Neuronal stem cell (in vitro differentiated cells): ENCODE data around the gene CDKN3.
A peak's percentile ranks its signal among the peaks of the same experiment; 100 is the strongest.

Experiments used
- DNase-seq: peaks from one replicate; pipeline ENCODE4 v3.0.0-alpha.2; 2013; ENCODE audit warnings: low spot score
- H2AFZ ChIP-seq: one replicate; pipeline ENCODE4 v1.6.1; 2013; ENCODE audit warnings: mild to moderate bottlenecking, low read length, inconsistent platforms
- H2AK5ac ChIP-seq: 2 replicates; pipeline ENCODE4 v1.6.1; 2013; ENCODE audit warnings: low read depth, mild to moderate bottlenecking, inconsistent platforms, low read length, moderate library complexity, mixed read lengths
- H2BK120ac ChIP-seq: 2 replicates; pipeline ENCODE4 v1.6.1; 2013; ENCODE audit warnings: low read depth, mild to moderate bottlenecking, inconsistent platforms, low read length, moderate library complexity, mixed read lengths
- H2BK12ac ChIP-seq: one replicate; pipeline ENCODE4 v1.6.1; 2013; ENCODE audit warnings: low read length, inconsistent platforms
- H2BK15ac ChIP-seq: 2 replicates; pipeline ENCODE4 v1.6.1; 2013; ENCODE audit warnings: mild to moderate bottlenecking, low read length, inconsistent platforms, mixed read lengths
- H2BK5ac ChIP-seq: one replicate; pipeline ENCODE4 v1.6.1; 2013; ENCODE audit warnings: inconsistent platforms, mild to moderate bottlenecking, low read length, moderate library complexity
- H3K14ac ChIP-seq: one replicate; pipeline ENCODE4 v1.6.1; 2013; ENCODE audit warnings: low read length, inconsistent platforms
- H3K18ac ChIP-seq: 2 replicates; pipeline ENCODE4 v1.6.1; 2013; ENCODE audit warnings: low read length, inconsistent platforms
- H3K23ac ChIP-seq: 2 replicates; pipeline ENCODE4 v1.6.1; 2013; ENCODE audit warnings: low read depth, mild to moderate bottlenecking, mixed read lengths, low read length, inconsistent platforms; ENCODE audit not compliant: poor library complexity
- H3K27ac ChIP-seq: replicated peaks from 3 replicates; pipeline ENCODE4 v1.5.1; 2013; ENCODE audit warnings: low read length, inconsistent platforms
- H3K27me3 ChIP-seq, 3 experiments: 2 replicates each; pipeline ENCODE4 v1.6.1; 2013; ENCODE audit warnings: low read length in 3 of 3, mild to moderate bottlenecking in 2 of 3, inconsistent platforms in 1 of 3, low read depth in 1 of 3, mixed read lengths in 1 of 3, moderate library complexity in 1 of 3; ENCODE audit not compliant: control insufficient read depth in 3 of 3, insufficient read depth in 3 of 3
- H3K36me3 ChIP-seq, 2 donors: replicated peaks in 1 of 2; 2 replicates each; pipeline ENCODE4 v1.6.1; 2013; ENCODE audit warnings: low read length in 2 of 2; ENCODE audit not compliant: control insufficient read depth in 2 of 2, insufficient read depth in 2 of 2
- H3K4ac ChIP-seq: 2 replicates; pipeline ENCODE4 v1.6.1; 2013; ENCODE audit warnings: inconsistent platforms, mild to moderate bottlenecking, low read length, moderate library complexity
- H3K4me1 ChIP-seq, 2 donors: 1 replicate in 1 of 2; 2 replicates in 1 of 2; pipeline ENCODE4 v1.6.1; 2013; ENCODE audit warnings: low read length in 2 of 2, low read depth in 1 of 2; ENCODE audit not compliant: control insufficient read depth in 2 of 2, insufficient read depth in 1 of 2
- H3K4me2 ChIP-seq: one replicate; pipeline ENCODE4 v1.6.1; 2013; ENCODE audit warnings: mild to moderate bottlenecking, low read length, inconsistent platforms; ENCODE audit not compliant: insufficient read depth, poor library complexity, severe bottlenecking
- H3K4me3 ChIP-seq, 2 donors: 2 replicates each; pipeline ENCODE4 v1.5.1; 2013; ENCODE audit warnings: low read length in 2 of 2, mild to moderate bottlenecking in 2 of 2, inconsistent platforms in 1 of 2, moderate library complexity in 1 of 2
- H3K79me1 ChIP-seq: one replicate; pipeline ENCODE4 v1.6.1; 2013; ENCODE audit warnings: low read depth, mild to moderate bottlenecking, inconsistent platforms, low read length, moderate library complexity
- H3K9ac ChIP-seq: one replicate; pipeline ENCODE4 v1.6.1; 2013; ENCODE audit warnings: mild to moderate bottlenecking, low read depth, low read length, inconsistent platforms; ENCODE audit not compliant: poor library complexity
- H3K9me3 ChIP-seq, 2 donors: replicated peaks in 1 of 2; 2 replicates each; pipeline versions ENCODE3 to v1.6.1; 2013; ENCODE audit warnings: low read length in 2 of 2, mild to moderate bottlenecking in 2 of 2, inconsistent platforms in 1 of 2, low read depth in 1 of 2, mixed read lengths in 1 of 2, moderate library complexity in 1 of 2; ENCODE audit not compliant: control insufficient read depth in 2 of 2, insufficient read depth in 1 of 2
- H4K8ac ChIP-seq: one replicate; pipeline ENCODE4 v1.6.1; 2013; ENCODE audit warnings: low read depth, mild to moderate bottlenecking, inconsistent platforms, low read length, moderate library complexity
- H4K91ac ChIP-seq: one replicate; pipeline ENCODE4 v1.6.1; 2013; ENCODE audit warnings: low read length, low read depth, mild to moderate bottlenecking, inconsistent platforms; ENCODE audit not compliant: poor library complexity
- WGBS, 2 donors: extraction: QIAGEN DNeasy Blood & Tissue Kit; methylation state at CpG; one replicate each; pipeline ENCODE4 v1.1.7; 2013; ENCODE audit warnings: missing lambda C conversion rate in 2 of 2, mixed read lengths in 1 of 2; ENCODE audit not compliant: insufficient read length in 2 of 2, insufficient replicate concordance in 1 of 2; ENCODE audit errors: extremely low coverage in 2 of 2; 5-methylcytosine and 5-hydroxymethylcytosine counted together

Gene CDKN3

DNA sequence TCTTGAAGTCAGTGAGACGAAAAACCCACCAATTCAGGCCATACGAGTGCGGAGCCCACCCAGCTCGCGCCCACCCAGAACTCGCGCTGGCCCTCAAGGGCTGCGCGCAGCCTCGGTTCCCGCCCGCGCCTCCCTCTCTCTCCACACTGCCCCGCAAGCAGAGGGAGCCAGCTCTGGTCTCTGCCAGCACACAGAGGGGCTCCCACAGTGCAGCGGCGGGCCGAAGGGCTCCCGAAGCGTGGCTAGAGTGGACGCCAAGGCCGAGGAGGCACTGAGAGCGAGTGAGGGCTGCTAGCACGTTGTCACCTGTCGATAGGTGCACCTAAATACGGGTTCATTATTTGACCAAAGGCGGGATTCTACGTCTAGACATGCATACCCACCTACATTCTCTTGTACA is 2.2 kb upstream of the CDKN3 start:
- Histone ChIP-seq H2BK12ac (peak overlapping the region; percentile 41), H3K4ac (no peak overlapping the region), H2BK15ac (no peak overlapping the region), H3K4me2 (no peak overlapping the region), H4K8ac (no peak overlapping the region), H3K79me1 (peaks cover 5% of the 10 kb centered on the region), H3K18ac (peak overlapping the region; percentile 71), H3K9me3 (peaks cover 0 to 7% of the 10 kb centered on the region in 2 donors), H2BK120ac (no peak overlapping the region), H3K27ac (no peak overlapping the region), H2AK5ac (peak overlapping the region; percentile 63), H3K27me3 (no peaks in the 10 kb centered on the region), H3K4me3 (no peak overlapping the region), H2AFZ (no peak overlapping the region), H3K36me3 (peaks cover 3% of the 10 kb centered on the region in 2 donors), H2BK5ac (no peak overlapping the region), H4K91ac (no peak overlapping the region), H3K4me1 (peaks cover 3 to 10% of the 10 kb centered on the region in 2 donors), H3K9ac (no peak overlapping the region), H3K14ac (no peak overlapping the region), H3K23ac (peak overlapping the region; percentile 80)
- WGBS, 2 donors = no CpG with 5 or more reads among the region's 27 CpGs
- DNase-seq = no peak

DNA sequence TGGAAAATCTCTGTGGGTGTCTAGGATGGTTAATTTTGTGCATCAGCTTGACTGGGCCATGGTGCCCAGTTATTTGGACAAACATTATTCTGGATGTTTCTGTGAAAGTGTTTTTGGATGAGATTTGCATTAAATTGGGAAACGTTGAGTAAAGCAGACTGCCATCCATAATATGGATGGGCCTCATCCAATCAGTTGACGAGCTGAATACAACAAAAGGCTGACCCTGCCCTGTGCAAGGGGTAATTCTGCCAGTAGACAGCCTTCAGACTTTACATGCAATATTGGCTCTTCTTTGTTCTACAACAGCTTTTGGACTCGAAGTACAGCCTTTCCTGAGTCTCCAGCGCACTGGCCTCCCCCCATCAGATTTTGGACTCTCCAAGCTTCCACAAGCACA is 1.5 kb upstream of the CDKN3 start:
- Histone ChIP-seq H4K8ac (no peak overlapping the region), H2BK5ac (no peak overlapping the region), H3K27ac (no peak overlapping the region), H3K4me3 (no peak overlapping the region), H3K4ac (no peak overlapping the region), H2BK12ac (no peak overlapping the region), H3K4me2 (no peak overlapping the region), H3K79me1 (peaks cover 5% of the 10 kb centered on the region), H2AFZ (no peak overlapping the region), H3K36me3 (peaks cover 3 to 8% of the 10 kb centered on the region in 2 donors), H4K91ac (no peak overlapping the region), H2BK120ac (no peak overlapping the region), H3K9ac (no peak overlapping the region), H3K4me1 (peaks cover 3 to 10% of the 10 kb centered on the region in 2 donors), H2BK15ac (no peak overlapping the region), H3K23ac (no peak overlapping the region), H3K27me3 (no peaks in the 10 kb centered on the region), H3K9me3 (peaks cover 0 to 7% of the 10 kb centered on the region in 2 donors), H3K14ac (no peak overlapping the region), H3K18ac (no peak overlapping the region), H2AK5ac (no peak overlapping the region)
- WGBS, 2 donors = no CpG with 5 or more reads among the region's 4 CpGs
- no peak for DNase-seq

DNA sequence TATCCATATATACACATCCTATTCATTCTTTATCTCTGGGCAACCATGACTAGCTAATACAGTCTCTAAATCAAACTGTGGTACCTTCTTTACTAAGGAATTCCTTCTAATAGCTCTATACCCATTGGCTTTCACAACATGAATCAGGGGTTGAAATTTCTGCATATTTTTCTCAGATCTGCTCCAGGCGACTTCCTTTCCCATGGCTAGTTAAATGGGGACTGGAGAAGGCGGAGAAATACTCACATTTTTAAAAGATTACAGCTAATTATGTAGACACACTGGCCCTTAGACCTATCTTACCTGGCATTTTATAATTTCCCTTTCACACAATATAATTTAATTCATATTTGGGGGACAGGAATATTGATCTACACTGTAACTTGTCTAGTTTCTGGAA is 1.1 kb upstream of the CDKN3 start:
- H3K4me2 ChIP-seq = no peak overlapping the region
- no peak for DNase-seq
- H3K9ac ChIP-seq = no peak overlapping the region
- no peak overlapping the region for H3K27ac ChIP-seq
- no peak overlapping the region for H2BK5ac ChIP-seq
- H3K23ac ChIP-seq = no peak overlapping the region
- no peak overlapping the region for H3K18ac ChIP-seq
- no CpG with 5 or more reads among the region's 2 CpGs for WGBS, 2 donors
- H2AK5ac ChIP-seq = no peak overlapping the region
- H3K4ac ChIP-seq = no peak overlapping the region
- H4K91ac ChIP-seq = no peak overlapping the region
- no peak overlapping the region for H2BK12ac ChIP-seq
- H3K79me1 ChIP-seq = peaks cover 5% of the 10 kb centered on the region
- no peak overlapping the region for H2AFZ ChIP-seq
- H3K36me3 ChIP-seq = peaks cover 3 to 13% of the 10 kb centered on the region in 2 donors
- H4K8ac ChIP-seq = no peak overlapping the region
- peaks cover 0 to 7% of the 10 kb centered on the region in 2 donors for H3K9me3 ChIP-seq
- H2BK120ac ChIP-seq = no peak overlapping the region
- H3K4me1 ChIP-seq = peaks cover 3 to 10% of the 10 kb centered on the region in 2 donors
- H3K27me3 ChIP-seq = no peaks in the 10 kb centered on the region
- no peak overlapping the region for H3K14ac ChIP-seq
- H3K4me3 ChIP-seq = no peak overlapping the region
- H2BK15ac ChIP-seq = no peak overlapping the region

DNA sequence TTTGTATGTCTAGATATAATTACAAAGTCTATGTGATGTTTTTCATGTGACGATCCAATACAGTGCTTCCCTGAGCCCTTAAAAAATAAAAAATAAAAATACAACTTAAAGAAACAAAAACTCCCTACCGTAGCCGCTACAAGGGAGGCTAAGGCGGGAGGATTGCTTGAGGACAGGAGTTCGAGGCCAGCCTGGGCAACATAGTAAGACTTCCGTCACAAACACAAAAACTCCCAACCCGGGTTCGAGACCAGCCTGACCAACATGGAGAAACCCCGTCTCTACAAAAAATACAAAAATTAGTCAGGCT is 669 bp upstream of the CDKN3 start:
- Histone ChIP-seq H2AK5ac (no peak overlapping the region), H3K23ac (no peak overlapping the region), H3K27ac (no peak overlapping the region), H4K91ac (no peak overlapping the region), H3K4me2 (peak overlapping the region; percentile 46), H2AFZ (peak overlapping the region; percentile 98), H3K4me3 (peak overlapping the region; percentile 77 to 97), H3K4ac (no peak overlapping the region), H3K27me3 (no peaks in the 10 kb centered on the region), H2BK15ac (no peak overlapping the region), H2BK120ac (no peak overlapping the region), H3K9ac (no peak overlapping the region), H3K4me1 (peaks cover 3 to 10% of the 10 kb centered on the region in 2 donors), H4K8ac (no peak overlapping the region), H3K14ac (no peak overlapping the region), H3K36me3 (peaks cover 3 to 17% of the 10 kb centered on the region in 2 donors), H3K9me3 (peaks cover 0 to 7% of the 10 kb centered on the region in 2 donors), H2BK5ac (no peak overlapping the region), H3K79me1 (peaks cover 5% of the 10 kb centered on the region), H3K18ac (peak overlapping the region; percentile 6), H2BK12ac (no peak overlapping the region)
- DNase-seq = no peak
- no CpG with 5 or more reads among the region's 9 CpGs for WGBS, 2 donors
